SK-N-SH treated with all-trans-retinoic acid at 6 μM for 48 hours (cell line): Measurements from ENCODE around the gene EPHA4.

Experiments
- ARNTL ChIP-seq: fragments of 450-650 bp; formaldehyde crosslinking; IDR thresholded peaks from 2 replicates; pipeline ENCODE4 v1.5.0; 2020; ENCODE audit warnings: low read depth, mild to moderate bottlenecking, moderate library complexity, borderline replicate concordance
- CREB5 ChIP-seq: fragments of 250-450 bp; sonication (Bioruptor Pico); IDR thresholded peaks from 2 replicates; pipeline ENCODE4 v1.5.1; 2020; ENCODE audit warnings: low read depth, mild to moderate bottlenecking, moderate library complexity
- CSDC2 ChIP-seq: fragments of 250-450 bp; sonication (Bioruptor Pico); IDR thresholded peaks from 2 replicates; pipeline ENCODE4 v1.5.0; 2020; ENCODE audit warnings: mild to moderate bottlenecking, moderate library complexity
- ESRRG ChIP-seq: fragments of 250-450 bp; sonication (Bioruptor Pico); IDR thresholded peaks from 2 replicates; pipeline ENCODE4 v1.6.1; 2021; ENCODE audit warnings: mild to moderate bottlenecking
- GLIS3 ChIP-seq: fragments of 250-450 bp; sonication (Bioruptor Pico); IDR thresholded peaks from 2 replicates; pipeline ENCODE4 v1.5.0; 2020; ENCODE audit warnings: mild to moderate bottlenecking, moderate library complexity
- ISL1 ChIP-seq: fragments of 250-450 bp; sonication (Bioruptor Pico); IDR thresholded peaks from 2 replicates; pipeline ENCODE4 v2.1.2; 2022; ENCODE audit warnings: mild to moderate bottlenecking, moderate library complexity
- PATZ1 ChIP-seq: fragments of 250-450 bp; sonication (Bioruptor Pico); IDR thresholded peaks from 2 replicates; pipeline ENCODE4 v1.8.0; 2020; ENCODE audit warnings: mild to moderate bottlenecking, moderate library complexity, borderline replicate concordance
- SNAI2 ChIP-seq: fragments of 250-450 bp; sonication (Bioruptor Pico); IDR thresholded peaks from 2 replicates; pipeline ENCODE4 v1.5.0; 2020; ENCODE audit warnings: mild to moderate bottlenecking, moderate library complexity
- TOX ChIP-seq: fragments of 250-450 bp; sonication (Bioruptor Pico); IDR thresholded peaks from 2 replicates; pipeline ENCODE4 v1.8.0; 2021; ENCODE audit warnings: mild to moderate bottlenecking, moderate library complexity, borderline replicate concordance
- ZFP3 ChIP-seq: fragments of 250-450 bp; sonication (Bioruptor Pico); IDR thresholded peaks from 2 replicates; pipeline ENCODE4 v1.5.0; 2020; ENCODE audit warnings: mild to moderate bottlenecking, moderate library complexity
- ZNF565 ChIP-seq: fragments of 450-650 bp; formaldehyde crosslinking; conservative IDR thresholded peaks from 2 replicates; pipeline ENCODE4 v1.5.0; 2020; ENCODE audit warnings: low read depth, mild to moderate bottlenecking, moderate library complexity
- ZNF8 ChIP-seq: fragments of 450-650 bp; formaldehyde crosslinking; IDR thresholded peaks from 2 replicates; pipeline ENCODE4 v1.5.0; 2020; ENCODE audit warnings: mild to moderate bottlenecking, moderate library complexity

- TF ChIP-seq SNAI2 (CRISPR knock-in tag) (no peak), TOX (CRISPR knock-in tag) (no peak), ZFP3 (CRISPR knock-in tag) (no peak), CSDC2 (CRISPR knock-in tag) (no peak), CREB5 (no peak), ZNF565 (CRISPR knock-in tag) (no peak), PATZ1 (no peak), ESRRG (no peak), GLIS3 (CRISPR knock-in tag) (no peak), ZNF8 (no peak), ARNTL (CRISPR knock-in tag) (no peak), ISL1 (no peak)
These were observed 9.9 kb upstream of the EPHA4 start for GRCh38 chr2:221581986-221582385.
